Testis (tissue), 2 donors: Measurements from ENCODE around the gene TMEM106A.

Experiments
- POLR2A ChIP-seq: fragments of 450-650 bp; IDR thresholded peaks from one replicate; pipeline ENCODE4 v1.6.1; 2017; ENCODE audit warnings: antibody characterized with exemption, mild to moderate bottlenecking, moderate library complexity
- TF ChIP-seq, protein P1 (sequence below), 3 experiments: fragments of 450-650 bp in 2 of 3; fragments of 200-600 bp in 1 of 3; sonication (generic) in 1 of 3; IDR thresholded peaks; one replicate each; pipeline ENCODE4 v1.5.1; 2016 to 2019; ENCODE audit warnings: antibody characterized with exemption in 3 of 3, mild to moderate bottlenecking in 2 of 3, moderate library complexity in 1 of 3

DNA sequence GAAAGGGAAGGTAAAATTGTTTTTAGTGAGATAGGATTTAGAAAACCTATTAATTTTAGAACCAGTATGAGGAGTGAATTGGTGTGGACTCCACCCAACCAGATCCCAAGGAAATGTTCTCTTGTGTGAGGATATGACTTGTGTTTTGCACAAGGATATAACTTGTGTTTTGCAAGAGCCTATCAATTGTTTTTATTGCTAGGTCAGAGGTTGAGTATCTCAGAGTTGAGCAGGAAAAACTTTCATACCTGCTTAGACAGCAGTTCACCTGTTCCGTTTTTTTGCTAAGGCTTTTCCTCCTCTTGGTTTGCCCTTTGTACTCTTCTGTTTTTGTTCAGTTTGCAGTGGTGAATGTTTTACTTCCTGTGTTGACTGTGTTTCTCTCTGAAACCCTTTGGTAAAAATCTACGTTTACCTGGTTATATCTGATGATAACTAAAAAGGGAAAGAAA is 35.5 kb upstream of the TMEM106A start:
- TF ChIP-seq, protein P1, sequence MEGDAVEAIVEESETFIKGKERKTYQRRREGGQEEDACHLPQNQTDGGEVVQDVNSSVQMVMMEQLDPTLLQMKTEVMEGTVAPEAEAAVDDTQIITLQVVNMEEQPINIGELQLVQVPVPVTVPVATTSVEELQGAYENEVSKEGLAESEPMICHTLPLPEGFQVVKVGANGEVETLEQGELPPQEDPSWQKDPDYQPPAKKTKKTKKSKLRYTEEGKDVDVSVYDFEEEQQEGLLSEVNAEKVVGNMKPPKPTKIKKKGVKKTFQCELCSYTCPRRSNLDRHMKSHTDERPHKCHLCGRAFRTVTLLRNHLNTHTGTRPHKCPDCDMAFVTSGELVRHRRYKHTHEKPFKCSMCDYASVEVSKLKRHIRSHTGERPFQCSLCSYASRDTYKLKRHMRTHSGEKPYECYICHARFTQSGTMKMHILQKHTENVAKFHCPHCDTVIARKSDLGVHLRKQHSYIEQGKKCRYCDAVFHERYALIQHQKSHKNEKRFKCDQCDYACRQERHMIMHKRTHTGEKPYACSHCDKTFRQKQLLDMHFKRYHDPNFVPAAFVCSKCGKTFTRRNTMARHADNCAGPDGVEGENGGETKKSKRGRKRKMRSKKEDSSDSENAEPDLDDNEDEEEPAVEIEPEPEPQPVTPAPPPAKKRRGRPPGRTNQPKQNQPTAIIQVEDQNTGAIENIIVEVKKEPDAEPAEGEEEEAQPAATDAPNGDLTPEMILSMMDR (IDR thresholded peaks at IDR 0.05) = no peak
- TF ChIP-seq POLR2A = no peak
